Stimulated activated CD4-positive, alpha-beta T cell treated with anti-CD3 and anti-CD28 coated beads, Interleukin-1b, Interleukin-23, amount 100 ng/mL, for 4 hours (primary cell): ENCODE data around the gene POC1A.
"Not testable (repeated sequence)": the region's sequence is repeated elsewhere in the genome, so short reads cannot be mapped to it uniquely, and the experiment has no call there.

Experiments
- DNase-seq, 2 donors: peaks; one replicate each; pipeline ENCODE4 v3.0.0-alpha.2; 2020; ENCODE audit warnings: low read depth in 2 of 2

The POC1A gene

DNA sequence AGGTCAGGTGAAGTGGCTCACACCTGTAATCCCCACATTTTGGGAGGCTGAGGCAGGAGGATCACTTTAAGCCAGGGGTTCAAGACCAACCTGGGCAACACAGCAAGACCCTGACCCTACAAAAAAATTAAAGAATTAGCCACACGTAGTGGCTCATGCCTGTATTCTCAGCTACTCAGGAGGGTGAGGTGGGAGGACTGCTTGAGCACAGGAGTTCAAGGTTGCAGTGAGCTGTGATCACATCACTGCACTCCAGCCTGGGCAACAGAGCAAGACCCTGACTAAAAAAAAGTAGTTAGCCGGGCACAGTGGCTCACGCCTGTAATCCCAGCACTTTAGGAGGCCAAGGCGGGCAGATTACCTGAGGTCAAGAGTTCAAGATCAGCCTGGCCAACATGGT lies 2.2 kb downstream of the POC1A start:
- DNase-seq = not testable (repeated sequence)

DNA sequence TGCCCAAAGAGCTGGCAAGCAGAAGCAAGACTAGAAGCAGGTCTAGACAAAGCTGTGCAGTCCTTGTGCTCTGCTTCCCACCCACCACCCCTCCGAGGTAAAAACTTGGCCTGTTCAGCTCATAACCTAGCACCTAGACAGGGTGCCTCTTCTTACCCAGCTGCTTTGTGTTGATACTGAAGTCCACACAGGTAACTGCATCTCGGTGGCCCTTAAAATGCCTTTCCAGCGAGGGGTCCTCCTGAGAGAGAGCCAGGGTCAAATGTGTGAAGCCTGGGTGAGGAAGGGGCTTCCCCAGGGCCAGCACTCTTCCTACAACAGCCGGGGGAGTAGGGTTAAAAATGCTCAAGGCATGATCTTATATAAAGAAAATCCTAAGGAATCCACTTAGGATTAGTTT lies 3.4 kb downstream of the POC1A start:
- DNase-seq = no peak

DNA sequence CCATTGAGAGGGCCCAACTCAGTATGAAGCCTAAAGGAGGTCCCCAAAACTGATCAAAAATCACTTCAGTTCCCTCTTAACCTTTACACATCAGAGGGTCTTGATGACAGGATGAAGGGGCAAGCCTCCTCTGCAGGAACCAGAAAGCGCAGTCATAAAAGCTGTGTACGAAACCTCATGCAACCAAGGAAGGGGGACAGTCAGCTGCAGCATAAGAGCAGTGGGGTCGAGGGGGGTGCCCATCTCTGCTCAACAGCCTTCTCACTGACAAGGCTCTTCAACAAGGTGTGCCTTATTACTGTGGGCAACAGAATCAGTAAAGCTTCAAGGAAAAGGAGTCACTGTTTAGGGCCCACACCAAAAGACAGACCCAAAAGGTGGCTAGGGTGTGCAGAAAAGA lies 3.9 kb downstream of the POC1A start:
- no peak for DNase-seq

DNA sequence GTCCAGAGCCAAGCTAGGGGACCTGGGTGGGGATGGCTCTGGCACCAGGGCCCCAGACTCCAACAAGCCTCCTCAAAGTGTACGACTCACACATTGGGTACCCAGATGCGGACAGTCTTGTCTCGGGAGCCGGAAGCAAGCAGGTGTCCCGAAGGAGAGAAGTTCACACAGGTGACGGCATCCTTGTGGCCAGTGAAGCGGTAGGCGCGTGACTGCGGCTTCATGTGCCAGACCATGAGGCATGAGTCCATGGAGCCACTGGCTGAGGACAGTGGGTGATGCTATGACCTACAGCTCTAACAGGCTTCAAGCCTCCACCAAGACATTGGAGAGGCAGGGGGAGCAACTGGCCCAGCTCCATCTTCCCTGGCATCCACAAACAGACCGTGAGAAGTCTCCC lies 4.5 kb downstream of the POC1A start:
- DNase-seq = no peak

DNA sequence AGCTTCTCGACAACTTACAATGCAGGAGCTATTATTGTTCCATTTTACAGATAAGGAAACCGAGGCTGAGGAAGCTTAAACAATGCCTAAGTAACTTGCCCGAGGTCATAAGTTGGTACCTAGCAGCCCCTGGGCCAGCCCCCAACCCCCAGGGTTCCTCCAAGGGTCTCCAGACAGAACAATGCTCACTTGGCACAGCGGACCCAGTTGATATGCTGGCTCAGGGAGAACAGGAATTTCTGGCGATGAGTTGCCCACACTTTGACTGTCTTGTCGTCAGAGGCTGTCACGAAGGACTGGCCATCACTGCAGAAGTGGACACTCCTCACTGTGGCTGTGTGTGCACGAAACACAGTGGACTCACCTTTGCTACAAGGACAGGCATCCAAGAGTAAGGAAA lies 5.2 kb downstream of the POC1A start:
- DNase-seq = no peak

DNA sequence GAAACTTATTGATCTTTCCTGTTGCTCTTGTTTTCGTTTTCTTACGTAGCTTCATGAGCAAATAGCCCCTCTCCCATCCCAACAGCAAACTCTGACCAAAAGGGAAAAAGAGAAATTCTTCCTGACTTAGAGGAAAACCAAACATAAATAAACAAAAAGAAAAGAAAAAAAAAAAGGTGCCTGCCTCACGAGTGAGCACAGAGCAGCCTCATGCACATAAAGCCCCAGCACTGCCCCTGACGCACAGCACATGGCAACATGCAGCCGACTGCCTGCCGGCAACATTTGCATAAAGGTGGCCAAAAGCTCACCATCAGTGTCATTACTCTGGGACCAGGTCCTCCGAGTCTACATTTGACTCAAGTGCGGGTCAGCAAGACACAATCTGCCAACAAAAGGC lies 6.4 kb downstream of the POC1A start:
- no peak for DNase-seq

DNA sequence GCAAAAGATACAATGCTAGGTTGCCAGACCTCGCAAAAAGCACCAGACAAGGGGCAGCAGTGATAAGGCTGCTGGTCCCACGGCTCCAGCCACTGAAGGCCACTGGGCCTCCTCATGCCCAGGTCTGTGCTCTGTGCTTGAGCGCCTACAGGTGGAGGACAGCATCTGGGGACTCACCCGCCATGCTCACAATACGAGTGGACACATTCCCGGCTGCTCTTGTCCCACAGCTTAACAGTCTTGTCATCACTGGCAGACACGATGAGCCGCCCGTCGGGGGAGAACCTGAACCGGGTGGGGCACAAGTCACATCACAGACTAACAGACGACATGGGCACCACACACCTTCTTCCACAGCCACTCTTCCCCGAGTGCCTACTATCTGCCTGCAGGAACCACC lies 7.4 kb downstream of the POC1A start:
- no peak for DNase-seq

DNA sequence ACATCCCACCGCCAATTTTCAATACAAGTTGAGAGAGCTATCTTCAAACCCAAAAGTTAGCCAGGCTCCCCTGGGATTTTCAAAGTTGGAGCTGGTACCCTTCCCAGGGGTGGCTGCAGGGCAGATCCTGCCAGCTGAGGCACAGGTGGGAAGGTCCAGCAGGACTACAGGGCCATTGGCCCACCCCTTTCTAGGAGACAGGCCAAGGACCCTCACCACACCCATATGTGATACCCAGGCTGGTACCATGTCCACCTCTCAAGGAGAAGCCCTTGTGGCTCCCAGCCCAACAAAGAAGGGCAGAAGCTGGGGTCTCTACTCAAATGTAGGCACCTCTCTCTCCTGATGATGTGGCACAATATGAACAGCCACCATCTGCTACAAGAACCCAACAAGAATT lies 8.0 kb downstream of the POC1A start:
- no peak for DNase-seq

DNA sequence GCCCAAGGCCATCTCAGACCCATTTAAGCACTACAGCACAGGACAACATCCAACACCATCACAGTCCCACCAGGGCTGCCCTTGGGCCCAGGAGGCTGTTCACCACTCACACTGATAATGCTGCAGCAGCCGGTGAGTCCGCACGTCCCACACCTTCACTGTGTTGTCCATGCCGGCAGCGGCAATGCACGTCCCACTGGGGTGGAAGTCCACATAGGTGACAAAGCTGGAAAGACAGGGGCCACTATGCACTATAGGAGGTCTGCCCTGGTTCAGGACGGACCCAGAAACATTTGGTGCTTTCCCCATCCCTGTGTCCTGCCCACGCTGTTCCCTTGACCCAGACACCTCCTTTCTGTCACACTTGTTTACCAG lies 8.5 kb downstream of the POC1A start:
- DNase-seq = no peak

DNA sequence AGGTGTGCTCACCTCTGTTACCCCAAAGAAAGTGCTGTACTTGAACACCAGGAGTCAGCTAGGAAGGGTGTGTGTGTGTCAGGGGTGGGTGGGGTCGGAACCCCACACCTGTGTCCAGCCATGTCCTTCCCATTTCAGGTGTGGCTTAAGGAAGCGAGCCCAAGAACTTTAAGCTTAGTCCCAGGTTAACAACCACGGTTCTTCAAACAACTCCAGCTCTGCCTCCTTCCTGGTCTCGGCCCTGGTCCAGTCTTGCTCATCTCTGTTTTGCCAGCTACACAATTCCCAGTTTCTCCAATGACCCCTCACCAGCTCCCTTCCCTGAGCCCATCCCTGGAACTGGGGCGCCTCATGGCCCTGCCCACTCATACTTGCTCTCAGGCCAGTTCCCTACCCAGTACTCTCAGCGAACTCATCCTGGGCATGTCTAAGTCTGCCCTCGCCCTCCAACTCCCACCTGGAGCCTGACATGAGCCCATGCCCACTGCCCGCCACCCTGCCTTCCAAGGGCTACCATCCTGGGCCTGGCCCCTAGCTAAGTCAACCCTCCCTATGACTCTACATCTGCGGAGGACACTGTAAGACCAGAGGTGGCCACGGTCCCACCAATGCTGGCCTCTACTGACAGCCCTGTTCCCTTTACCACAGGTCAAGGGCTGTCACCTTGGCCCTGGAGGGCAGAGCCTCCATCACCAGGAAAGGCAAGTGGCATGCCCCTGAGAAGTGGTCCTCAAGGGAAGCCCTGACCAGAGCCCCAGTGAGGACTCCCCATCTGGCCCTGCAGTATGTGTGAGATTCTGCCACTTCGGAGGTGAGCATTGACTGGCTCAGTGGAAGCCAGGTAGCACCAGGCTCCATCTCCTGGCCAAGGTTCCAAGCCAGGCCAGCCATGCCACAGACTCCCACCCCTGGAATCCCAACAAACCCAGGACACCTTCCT lies 9.2 kb downstream of the POC1A start:
- DNase-seq = no peak

DNA sequence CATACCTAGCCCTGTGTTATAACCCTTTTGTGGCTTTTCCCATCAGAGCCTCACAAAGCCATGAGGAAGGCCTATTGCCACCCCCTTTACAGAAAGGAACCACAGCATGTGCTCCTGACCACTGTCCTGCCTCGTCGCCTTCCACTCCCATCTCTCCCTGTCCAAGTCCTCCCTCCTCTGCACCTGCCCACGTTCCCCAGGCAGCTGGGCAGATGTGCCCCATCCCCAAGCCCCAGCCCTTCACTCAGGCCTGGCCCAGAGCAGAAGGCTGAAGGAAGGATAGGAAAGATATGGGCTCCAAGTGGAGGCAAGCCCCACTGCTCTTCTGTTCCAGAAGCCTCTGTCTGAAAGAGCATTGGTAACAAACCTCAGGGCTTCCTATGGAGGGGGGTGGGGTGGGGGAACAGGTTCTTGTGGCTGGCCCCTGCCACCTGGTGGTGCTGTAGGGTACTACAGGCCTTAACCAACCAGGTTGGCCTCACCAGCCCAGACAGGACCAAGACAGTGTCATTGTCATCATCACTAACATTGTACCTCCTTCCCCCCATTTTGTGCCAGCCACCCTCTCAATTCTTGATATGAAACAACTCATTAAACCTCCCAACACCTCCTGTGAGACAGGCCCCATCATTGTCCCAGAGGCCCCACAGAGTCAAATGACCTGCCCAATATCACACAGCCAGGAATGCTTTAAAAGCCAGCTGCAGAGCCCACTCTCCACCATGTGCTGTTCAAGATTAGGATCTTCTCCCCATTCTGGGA lies 10.0 kb downstream of the POC1A start:
- peak; percentile 76 to 87 for DNase-seq

DNA sequence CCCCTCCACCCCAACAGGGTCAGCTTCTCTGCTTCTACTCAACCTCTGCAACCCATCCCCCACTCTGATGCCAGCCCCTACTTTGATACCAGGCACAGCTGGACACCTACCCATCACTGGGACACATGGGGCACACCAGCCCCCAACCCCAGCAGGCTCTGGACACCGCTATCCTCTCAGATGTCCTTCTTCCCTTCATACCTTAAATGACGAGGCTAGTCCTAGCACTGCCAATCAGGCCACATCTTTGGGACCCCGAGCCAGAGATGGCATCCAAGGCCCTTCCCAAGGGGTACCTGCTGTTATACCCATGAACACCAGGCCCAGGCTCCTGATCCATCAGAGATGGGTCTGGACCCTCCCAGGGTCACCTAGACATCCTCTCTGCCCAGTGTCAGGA lies 10.6 kb downstream of the POC1A start:
- no peak for DNase-seq

DNA sequence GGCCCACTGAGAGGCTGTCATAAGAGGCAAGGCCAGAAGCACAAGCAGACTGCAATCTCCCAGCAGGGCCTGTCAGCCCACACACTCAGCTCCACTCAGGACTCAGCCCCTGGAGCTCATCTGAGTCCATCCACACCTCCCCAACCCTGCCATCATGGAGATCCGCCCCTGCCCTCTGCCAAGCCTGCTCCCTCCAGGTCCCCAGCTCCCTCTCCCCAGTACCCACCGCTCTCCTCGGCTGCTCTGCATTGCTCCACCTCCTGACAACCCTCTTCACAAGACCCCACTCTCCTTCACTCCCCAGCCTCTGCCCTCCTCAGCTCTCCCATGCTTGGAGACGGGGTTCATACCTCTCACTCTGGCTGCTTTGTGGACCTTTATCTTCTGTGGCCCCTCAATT lies 11.1 kb downstream of the POC1A start:
- DNase-seq = no peak

DNA sequence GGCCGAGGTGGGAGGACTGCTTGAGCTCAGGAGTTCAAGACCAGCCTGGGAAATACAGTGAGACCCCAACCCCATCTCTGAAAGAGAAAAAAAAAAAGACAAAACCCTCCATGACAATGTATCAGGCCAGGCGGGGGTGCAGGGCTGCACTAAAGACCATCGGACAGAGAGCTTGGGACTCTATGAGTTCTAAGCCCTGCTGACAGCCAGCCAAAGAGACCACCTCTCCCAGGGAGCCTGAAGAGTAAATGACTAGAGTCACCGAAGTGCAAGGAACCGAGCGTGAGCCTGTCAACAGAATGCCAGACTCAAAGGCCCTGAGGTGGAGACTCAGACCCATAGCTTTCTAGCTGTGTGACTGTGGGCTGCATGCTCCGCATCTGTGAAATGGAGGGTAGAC lies 12.5 kb downstream of the POC1A start:
- DNase-seq = no peak

DNA sequence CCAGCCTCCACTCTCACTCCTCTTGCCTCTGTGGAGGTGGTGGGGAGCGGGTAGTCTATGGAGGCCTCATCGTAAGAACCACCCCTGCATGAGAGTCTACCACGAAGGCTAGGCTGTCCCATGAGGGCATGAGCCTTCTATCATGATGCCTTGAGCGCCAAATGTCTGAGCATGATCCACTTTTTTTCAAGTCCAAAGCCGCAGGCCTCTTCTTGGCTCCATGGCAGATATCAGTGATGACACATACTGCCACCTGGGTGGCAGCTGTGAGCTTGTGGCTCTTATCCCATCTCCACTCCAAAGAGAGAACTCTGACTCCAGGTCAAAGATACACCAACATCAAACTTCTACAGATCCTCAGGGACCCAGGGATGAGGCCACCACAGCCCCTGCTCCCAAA lies 13.5 kb downstream of the POC1A start:
- DNase-seq = no peak

DNA sequence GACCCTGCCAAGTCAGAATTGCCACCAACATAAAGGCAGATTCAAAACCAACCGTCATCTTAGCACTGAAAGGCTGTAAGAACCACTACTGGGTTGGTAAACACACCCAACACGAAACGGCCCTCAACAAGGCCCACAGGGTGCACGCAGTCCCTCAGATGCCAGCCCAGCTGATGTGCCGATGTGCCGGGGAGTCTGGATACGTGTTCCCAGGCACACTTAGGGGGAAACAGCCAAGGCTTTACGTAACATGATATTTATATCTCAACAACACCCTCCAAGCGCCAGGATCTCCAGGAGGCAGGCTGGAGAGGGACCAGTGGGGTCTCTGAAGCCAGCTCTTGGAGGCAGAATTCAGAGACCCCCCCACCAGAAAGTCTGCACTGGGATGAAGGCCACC lies 14.2 kb downstream of the POC1A start:
- no peak for DNase-seq

DNA sequence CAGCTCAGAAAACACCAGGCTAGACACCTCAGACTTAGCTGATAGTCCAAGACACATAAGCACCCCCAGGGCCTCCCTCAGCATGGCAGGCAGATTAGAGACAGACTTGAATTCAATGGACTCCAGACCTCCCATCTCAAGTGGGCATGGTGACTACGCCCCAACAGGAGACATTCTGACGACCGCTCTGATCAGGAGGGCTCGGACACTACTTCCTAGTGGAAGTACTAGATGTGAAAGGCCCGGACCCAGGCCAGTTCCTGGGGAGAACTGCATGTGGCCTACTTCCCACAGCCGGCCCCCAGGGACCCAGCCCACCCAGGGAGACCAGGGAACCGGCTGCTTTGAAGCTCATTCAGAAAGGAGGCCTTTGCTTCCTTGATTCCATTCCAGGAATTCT lies 16.9 kb downstream of the POC1A start:
- DNase-seq = no peak

DNA sequence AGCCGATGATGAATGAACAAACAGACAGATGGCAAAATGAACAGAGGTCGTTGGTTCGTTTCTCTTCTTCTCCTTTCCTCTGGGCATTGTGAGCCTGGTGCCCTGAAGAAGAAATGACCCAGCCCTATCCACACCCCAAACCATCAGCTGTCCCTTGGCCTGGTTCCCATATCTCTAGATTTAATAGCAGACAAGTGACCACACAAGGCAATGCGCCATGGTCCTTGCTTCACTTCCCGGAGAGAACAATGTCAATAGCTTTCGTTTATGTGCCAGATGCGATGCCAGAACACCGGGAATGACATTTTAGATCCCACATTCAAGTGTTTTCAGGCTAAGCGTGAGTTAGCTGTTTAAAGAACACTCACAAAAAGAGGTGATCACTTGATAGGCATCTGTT lies 17.7 kb downstream of the POC1A start:
- DNase-seq = no peak

DNA sequence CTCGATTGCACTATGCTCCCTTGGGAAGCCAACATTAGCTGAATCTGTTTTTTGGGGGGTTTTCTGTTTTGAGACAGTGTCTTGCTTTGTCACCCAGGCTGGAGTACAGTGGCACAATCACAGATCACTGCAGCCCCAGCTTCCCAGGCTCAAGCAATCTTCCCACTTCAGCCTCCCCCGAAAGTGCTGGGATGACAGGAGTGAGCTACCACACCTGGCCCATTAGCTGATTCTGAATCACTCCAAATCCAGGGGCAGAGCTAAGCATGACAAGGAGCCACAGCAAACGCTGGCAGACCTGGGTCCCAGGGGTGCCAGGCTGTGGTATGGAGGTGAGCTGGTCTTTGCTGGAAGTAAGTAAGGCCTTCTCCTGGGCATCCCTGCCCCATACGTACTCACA lies 18.9 kb downstream of the POC1A start:
- DNase-seq = no peak

DNA sequence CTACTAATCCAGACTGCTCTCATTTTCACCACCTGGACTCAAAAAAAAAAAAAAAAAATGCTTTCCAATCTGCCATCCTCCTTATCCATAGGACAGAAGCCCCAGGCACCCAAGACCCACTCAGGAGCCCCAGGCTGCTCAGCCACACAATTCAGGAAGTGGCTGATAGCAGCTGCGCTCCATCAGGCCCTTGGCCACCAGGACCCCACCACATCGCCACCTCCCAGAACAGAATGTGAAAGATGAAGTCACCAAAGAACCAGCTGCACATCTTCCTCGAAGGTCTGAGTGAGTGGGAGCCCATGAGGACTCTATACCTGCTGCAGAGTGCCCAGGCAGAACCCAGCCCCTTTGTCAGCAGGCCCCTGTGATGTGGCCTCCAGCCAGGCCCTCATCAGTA lies 19.5 kb downstream of the POC1A start:
- no peak for DNase-seq

DNA sequence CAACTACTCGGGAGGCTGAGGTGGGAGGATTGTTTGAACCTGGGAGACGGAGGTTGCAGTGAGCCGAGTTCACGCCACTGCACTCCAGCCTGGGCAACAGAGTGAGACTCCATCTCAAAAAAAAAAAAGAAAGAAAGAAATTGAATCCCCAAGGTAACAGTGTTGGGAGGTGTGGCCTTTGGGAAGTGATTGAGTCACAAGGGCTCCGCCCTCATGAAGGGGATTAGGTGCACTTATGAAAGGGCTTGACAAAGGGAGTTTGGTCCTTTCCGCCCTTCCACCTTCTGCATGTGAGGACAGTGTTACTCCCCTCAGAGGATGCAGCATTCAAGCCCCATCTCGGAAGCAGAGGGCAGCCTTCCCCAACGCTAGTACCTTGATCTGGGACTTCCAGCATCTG lies 21.3 kb downstream of the POC1A start:
- DNase-seq = no peak

DNA sequence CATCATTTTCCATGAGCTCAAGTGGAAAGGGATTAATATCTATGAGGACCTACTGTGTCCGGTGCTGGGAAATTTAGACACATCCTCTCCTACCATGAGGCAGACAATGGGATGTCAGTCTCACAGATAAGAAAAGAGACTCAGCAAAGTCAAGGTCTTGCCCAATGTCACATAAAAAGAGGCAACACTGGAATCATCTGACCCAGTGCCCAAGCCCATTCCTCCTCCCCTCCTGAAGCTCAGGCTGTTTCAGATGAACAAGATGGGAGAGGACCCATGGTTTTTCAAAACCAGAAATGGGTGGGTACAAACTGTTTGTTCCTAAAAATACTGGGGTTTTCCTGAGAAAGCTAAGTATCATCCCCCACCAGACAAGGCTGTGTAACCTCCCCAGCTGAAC lies 22.2 kb downstream of the POC1A start:
- DNase-seq = no peak

DNA sequence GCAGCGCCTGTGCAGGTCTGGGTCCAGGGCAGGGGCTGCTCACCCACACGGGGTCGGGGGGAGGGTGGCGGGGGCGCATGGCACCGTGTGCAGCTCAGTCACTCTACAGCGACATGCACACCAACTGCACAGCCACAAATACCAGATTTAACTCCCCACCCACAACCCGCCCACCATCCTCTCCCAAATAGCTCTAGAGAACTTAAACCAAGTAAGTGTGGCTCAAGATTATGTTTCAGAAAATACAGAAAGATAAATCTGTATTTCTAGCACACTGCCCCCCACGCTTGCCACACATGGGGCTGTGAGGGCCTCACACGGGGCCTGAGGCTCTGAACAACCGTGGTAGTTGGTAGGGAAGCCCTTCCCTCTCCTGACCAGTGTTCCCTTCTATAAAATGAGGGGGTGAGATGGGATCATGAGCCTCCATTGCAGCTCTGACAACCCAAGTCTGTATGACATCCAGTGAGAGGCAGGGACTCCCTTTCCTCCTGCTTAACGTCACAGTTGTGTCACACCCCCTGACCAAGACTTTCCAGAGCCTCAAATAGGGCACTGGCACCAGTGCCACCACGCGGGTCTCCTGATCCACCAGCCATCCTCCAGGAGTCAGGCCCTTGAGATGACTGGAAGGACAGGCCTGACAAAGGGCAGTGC lies 23.1 kb downstream of the POC1A start:
- DNase-seq = no peak
